Lower leg skin (tissue), 3 donors: ENCODE data around the gene RHOB.

ENCODE experiments used
- CTCF ChIP-seq, 3 donors: fragments of 450-650 bp; IDR thresholded peaks; one replicate each; pipeline ENCODE4 v1.5.1; 2016; ENCODE audit warnings: antibody characterized with exemption in 3 of 3, mild to moderate bottlenecking in 3 of 3, moderate library complexity in 2 of 3
- POLR2A ChIP-seq, 2 donors: fragments of 450-650 bp; IDR thresholded peaks; one replicate each; pipeline ENCODE4 v1.6.1; 2016 to 2017; ENCODE audit warnings: antibody characterized with exemption in 2 of 2, mild to moderate bottlenecking in 1 of 2, moderate library complexity in 1 of 2

GRCh38 chr2:20436716-20437470 is 10.0 kb upstream of the RHOB start:
- no peak for TF ChIP-seq POLR2A (IDR thresholded peaks at IDR 0.05)
- TF ChIP-seq CTCF (IDR thresholded peaks at IDR 0.05), result no peak
